ENCODE data around the gene EPHB6.

EPHB6 gene

GRCh38 chr7:142833174-142834048 is 21.5 kb upstream of the EPHB6 start:
- no peak overlapping the region for H3K27ac ChIP-seq
- TF ChIP-seq CTCF (IDR thresholded peaks at IDR 0.05), result no peak
- no peak for DNase-seq (ENCODE audit: low spot score)

DNA sequence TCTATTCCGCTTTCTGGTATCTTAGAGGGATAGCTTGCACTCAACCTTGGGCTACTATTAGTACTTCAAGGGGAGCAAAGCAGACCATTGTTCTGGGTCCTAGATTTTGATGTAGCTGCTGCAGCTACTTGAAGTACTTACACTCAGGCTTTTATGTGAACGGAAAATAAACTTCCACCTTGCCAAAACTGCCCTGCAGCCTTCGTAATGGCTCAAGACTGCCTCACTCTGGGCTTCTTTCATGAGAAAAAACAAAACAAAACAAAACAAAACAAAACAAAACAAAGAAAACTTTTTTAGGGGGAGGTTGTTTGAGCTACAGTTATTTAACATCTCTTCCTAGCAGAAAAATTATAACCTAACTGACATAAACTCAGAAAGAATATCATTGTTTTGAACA is 19.4 kb upstream of the EPHB6 start:
- no peak for DNase-seq (ENCODE audit: low spot score)
- Histone ChIP-seq H3K27ac (no peak overlapping the region), H3K4me3 (no peak overlapping the region)
- no peak for TF ChIP-seq CTCF (IDR thresholded peaks at IDR 0.05)

More at GRCh38 chr7:142833174-142834048, 21.5 kb upstream of the EPHB6 start:
- no peak overlapping the region for H3K4me3 ChIP-seq

GRCh38 chr7:142836426-142836825 is 18.4 kb upstream of the EPHB6 start:
- Histone ChIP-seq H3K4me3 (no peak overlapping the region), H3K27ac (no peak overlapping the region)
- TF ChIP-seq CTCF (IDR thresholded peaks at IDR 0.05), result no peak
- no peak for DNase-seq (ENCODE audit: low spot score)

DNA sequence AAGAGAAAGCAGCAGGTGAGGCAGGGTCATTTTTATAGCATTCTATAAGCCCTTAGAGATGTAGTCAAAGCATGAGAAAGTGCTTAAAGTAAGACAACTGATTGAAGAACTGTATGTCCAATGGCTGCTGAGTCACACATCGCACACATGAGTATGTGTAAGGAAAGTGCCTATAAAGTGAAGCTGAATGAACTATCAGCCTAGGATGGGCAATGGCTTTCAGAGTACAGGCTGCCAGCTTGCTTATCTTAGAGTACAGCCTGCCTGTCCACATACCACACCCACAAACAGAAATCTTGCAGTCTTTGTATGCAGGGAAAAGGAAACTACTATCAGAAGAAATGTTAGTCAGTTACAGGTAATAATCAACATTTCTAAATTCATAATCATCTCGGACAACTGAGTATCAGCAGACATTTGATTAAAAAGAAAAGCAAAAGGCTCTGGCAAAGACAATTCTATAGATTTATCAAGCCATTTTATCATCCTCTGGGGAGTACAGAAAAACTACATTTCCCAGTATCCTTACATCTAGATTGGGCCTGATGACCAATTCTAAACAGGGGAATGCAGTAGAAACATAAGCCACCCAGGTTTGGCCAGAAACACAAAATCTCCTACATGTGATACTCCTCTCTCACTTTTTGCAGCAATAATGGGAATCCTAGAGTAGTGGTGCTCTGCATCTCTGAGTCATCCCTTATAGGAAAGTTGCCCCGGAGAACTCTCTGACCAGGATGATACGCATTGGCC is 16.2 kb upstream of the EPHB6 start:
- no peak for TF ChIP-seq CTCF (IDR thresholded peaks at IDR 0.05)
- Histone ChIP-seq H3K4me3 (no peak overlapping the region), H3K27ac (no peak overlapping the region)
- DNase-seq (ENCODE audit: low spot score), result no peak

GRCh38 chr7:142842251-142842766 is 12.6 kb upstream of the EPHB6 start:
- H3K27ac ChIP-seq, result no peak overlapping the region
- no peak overlapping the region for H3K4me3 ChIP-seq
- DNase-seq (ENCODE audit: low spot score), result no peak
- TF ChIP-seq CTCF (IDR thresholded peaks at IDR 0.05), result no peak

DNA sequence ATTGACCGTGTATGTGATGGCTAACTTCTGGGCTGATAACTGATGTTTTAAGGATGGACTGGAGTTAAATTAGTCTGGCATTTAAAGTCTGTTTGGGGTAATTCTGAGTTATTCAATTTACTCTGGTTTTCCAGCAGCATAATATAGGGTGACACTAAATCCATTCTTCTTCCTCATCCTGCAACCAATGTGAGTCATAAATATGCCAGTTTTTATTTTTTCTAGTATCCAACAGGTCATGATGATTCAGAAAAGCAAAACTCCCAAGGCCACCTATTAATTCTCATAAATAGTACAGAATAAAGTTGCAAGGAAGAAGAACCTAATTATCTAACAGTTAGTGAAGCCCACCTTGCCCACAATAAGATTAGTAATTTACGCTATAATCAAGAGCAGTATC is 7.5 kb upstream of the EPHB6 start:
- no peak overlapping the region for H3K27ac ChIP-seq
- DNase-seq (ENCODE audit: low spot score), result no peak
- TF ChIP-seq CTCF (IDR thresholded peaks at IDR 0.05), result no peak
- no peak overlapping the region for H3K4me3 ChIP-seq

All from coronary artery (tissue), 2 donors.